GM19452 (cell line): ENCODE data around the gene NEU2.

Experiments used
- ATAC-seq: cut with Tn5 transposase; IDR thresholded peaks from one replicate; pipeline ENCODE4 v1.9.1; 2021; ENCODE audit not compliant: unreplicated experiment

NEU2 gene

GRCh38 chr2:233032551-233033320, at the start of gene NEU2:
Gene NEU2, plus strand, starts transcription at chr2:233032672. Its CDS starts 0 bp downstream, at chr2:233032672.
- ATAC-seq = no peak

- no peak for ATAC-seq
These were observed 49.4 kb upstream of the NEU2 start for GRCh38 chr2:232982926-232983668.

GRCh38 chr2:232983669-232984140, 48.8 kb upstream of the NEU2 start:
- no peak for ATAC-seq

GRCh38 chr2:232984451-232985207, 47.8 kb upstream of the NEU2 start:
- ATAC-seq = no peak

- no peak for ATAC-seq
These were observed 46.3 kb upstream of the NEU2 start for GRCh38 chr2:232986155-232986554.

GRCh38 chr2:232993231-232993821, 39.1 kb upstream of the NEU2 start:
- no peak for ATAC-seq

- no peak for ATAC-seq
These were observed 38.0 kb upstream of the NEU2 start for GRCh38 chr2:232994446-232994845.

GRCh38 chr2:232997749-232998665, 34.5 kb upstream of the NEU2 start:
- no peak for ATAC-seq

GRCh38 chr2:232998666-232998985, 33.8 kb upstream of the NEU2 start:
- no peak for ATAC-seq

- ATAC-seq = no peak
These were observed 33.1 kb upstream of the NEU2 start for GRCh38 chr2:232999354-232999753.

- ATAC-seq = no peak
These were observed 31.4 kb upstream of the NEU2 start for GRCh38 chr2:233000886-233001750.

- ATAC-seq = no peak
These were observed 29.4 kb upstream of the NEU2 start for GRCh38 chr2:233002829-233003657.

GRCh38 chr2:233003658-233004555, 28.6 kb upstream of the NEU2 start:
- no peak for ATAC-seq

- no peak for ATAC-seq
These were observed 27.4 kb upstream of the NEU2 start for GRCh38 chr2:233005096-233005495.

- no peak for ATAC-seq
These were observed 25.8 kb upstream of the NEU2 start for GRCh38 chr2:233006648-233007047.

GRCh38 chr2:233007270-233007669, 25.2 kb upstream of the NEU2 start:
- no peak for ATAC-seq

- ATAC-seq = no peak
These were observed 24.7 kb upstream of the NEU2 start for GRCh38 chr2:233007739-233008138.
